ENCODE data around the gene SLC7A11. TPM values are rescaled to one million over a fixed set of nuclear protein-coding genes. Genes with fewer than 3 reads are reported as not detected.

Gene SLC7A11
- total and polyA plus RNA-seq, 7 donors, result 0.04 to 0.52 (median 0.13) TPM; not detected in 1

GRCh38 chr4:138190452-138190858, 51.7 kb downstream of the SLC7A11 start:
- H3K9me3 ChIP-seq, result no peaks in the 10 kb centered on the region
- ATAC-seq, result no peak
- H3K36me3 ChIP-seq (ENCODE audit: insufficient read depth in 1 of 2, low read depth in 1 of 2), result no peaks in the 10 kb centered on the region
- no peaks in the 10 kb centered on the region for H3K4me1 ChIP-seq
- TF ChIP-seq CTCF (IDR thresholded peaks at IDR 0.05), result no peak
- intact Hi-C loops (cut with DNase I), result loop anchor here in 1 of 2 donors (10.0 kb wide), 1 partner anchor 674 kb away; no protein-coding TSS in a partner anchor
- no peak overlapping the region for H3K27ac ChIP-seq
- H3K27me3 ChIP-seq (ENCODE audit: insufficient read depth in 3 of 3, low read length in 2 of 3), result peaks cover 0 to 3% (median 0%) of the 10 kb centered on the region in 3 donors
- H3K4me3 ChIP-seq, result no peak overlapping the region
- WGBS, 3 donors, result 53 to 74% (median 62%) methylated on average over 3 of the region's 3 CpGs
- DNase-seq, result no peak

GRCh38 chr4:138189206-138189605, 52.9 kb downstream of the SLC7A11 start:
- no peak for TF ChIP-seq CTCF (IDR thresholded peaks at IDR 0.05)
- ATAC-seq, result no peak
- intact Hi-C loops (cut with DNase I), result loop anchor here in 1 of 2 donors (10.0 kb wide), 2 partner anchors 364 to 1064 kb away; no protein-coding TSS in a partner anchor

GRCh38 chr4:138188406-138189084, 53.6 kb downstream of the SLC7A11 start:
- intact Hi-C loops (cut with DNase I), result loop anchor here in 1 of 2 donors (10.0 kb wide), 2 partner anchors 364 to 1064 kb away; no protein-coding TSS in a partner anchor
- DNase-seq, result no peak
- no peak for TF ChIP-seq CTCF (IDR thresholded peaks at IDR 0.05)

More at GRCh38 chr4:138189206-138189605, 52.9 kb downstream of the SLC7A11 start:
- no peaks in the 10 kb centered on the region for H3K36me3 ChIP-seq (ENCODE audit: insufficient read depth in 1 of 2, low read depth in 1 of 2)
- WGBS, 3 donors, result 87 to 90% (median 89%) methylated on average over 4 of the region's 4 CpGs
- H3K9me3 ChIP-seq, result no peaks in the 10 kb centered on the region
- no peak for DNase-seq
- no peaks in the 10 kb centered on the region for H3K4me1 ChIP-seq
- H3K27ac ChIP-seq, result no peak overlapping the region
- no peak overlapping the region for H3K4me3 ChIP-seq
- peaks cover 0 to 3% (median 0%) of the 10 kb centered on the region in 3 donors for H3K27me3 ChIP-seq (ENCODE audit: insufficient read depth in 3 of 3, low read length in 2 of 3)

GRCh38 chr4:138185859-138186645, 56.1 kb downstream of the SLC7A11 start:
- DNase-seq (no peak), ATAC-seq (no peak)
- Histone ChIP-seq H3K36me3 (ENCODE audit: insufficient read depth in 1 of 2, low read depth in 1 of 2) (no peaks in the 10 kb centered on the region), H3K9me3 (no peaks in the 10 kb centered on the region), H3K4me3 (no peak overlapping the region), H3K4me1 (peaks cover 17% of the 10 kb centered on the region), H3K27me3 (ENCODE audit: insufficient read depth in 3 of 3, low read length in 2 of 3) (peaks cover 0 to 3% (median 0%) of the 10 kb centered on the region in 3 donors), H3K27ac (no peak overlapping the region)
- no peak for TF ChIP-seq CTCF (IDR thresholded peaks at IDR 0.05)
- 71 to 78% (median 77%) methylated on average over 13 of the region's 13 CpGs for WGBS, 3 donors
- intact Hi-C loops (cut with DNase I), result loop anchor here in 1 of 2 donors (10.0 kb wide), 2 partner anchors 361 to 1061 kb away; no protein-coding TSS in a partner anchor

More at GRCh38 chr4:138188406-138189084, 53.6 kb downstream of the SLC7A11 start:
- Histone ChIP-seq H3K4me3 (no peak overlapping the region), H3K27me3 (ENCODE audit: insufficient read depth in 3 of 3, low read length in 2 of 3) (peaks cover 0 to 3% (median 0%) of the 10 kb centered on the region in 3 donors), H3K36me3 (ENCODE audit: insufficient read depth in 1 of 2, low read depth in 1 of 2) (no peaks in the 10 kb centered on the region), H3K27ac (no peak overlapping the region), H3K4me1 (no peaks in the 10 kb centered on the region), H3K9me3 (no peaks in the 10 kb centered on the region)
- ATAC-seq, result no peak
- 89% methylated on average over 5 of the region's 5 CpGs for WGBS, 3 donors
